Measurements from ENCODE around the gene PADI1. TPM values are rescaled to one million over a fixed set of nuclear protein-coding genes. Genes with fewer than 3 reads are reported as not detected.

Gene PADI1
- total and polyA plus RNA-seq, 7 donors, result not detected

DNA sequence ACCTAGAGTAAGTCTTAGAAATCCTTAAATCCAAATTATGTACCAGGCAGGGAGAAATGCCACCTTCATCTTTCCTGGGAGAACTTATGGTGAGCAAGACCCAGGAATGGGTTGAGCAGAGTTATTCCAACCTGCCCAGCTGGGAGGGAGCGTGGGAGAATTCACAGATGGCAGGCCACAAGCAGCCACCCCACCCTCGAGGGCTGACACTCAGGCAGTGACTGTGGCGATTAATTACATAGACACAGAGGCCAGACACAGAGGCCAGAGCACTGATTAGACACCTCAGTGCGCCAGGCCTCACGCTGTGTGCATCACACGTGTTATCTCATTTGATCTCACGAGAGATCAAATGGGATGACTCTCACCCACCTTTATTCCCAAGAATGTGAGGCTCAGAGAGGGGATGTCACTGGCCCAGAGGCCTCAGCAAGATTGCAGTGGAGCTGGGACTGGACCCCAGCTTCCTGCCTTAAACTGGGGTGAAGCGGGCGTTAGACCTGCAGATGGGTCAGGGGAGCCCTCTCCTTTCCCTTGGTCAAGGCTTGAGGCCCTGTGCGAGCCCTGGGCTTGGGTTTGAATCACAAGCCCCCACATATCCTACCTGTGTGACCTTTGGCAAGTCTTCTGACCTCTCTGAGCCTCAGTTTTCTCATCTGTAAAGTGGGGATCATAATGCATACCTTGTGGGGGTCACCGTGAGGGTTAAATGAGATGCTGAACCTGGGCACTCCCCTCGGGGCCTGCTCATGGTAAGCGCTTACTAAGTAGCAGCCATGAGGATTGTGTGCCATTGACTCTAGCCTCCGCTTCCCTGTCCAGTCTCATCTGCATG, 74.3 kb downstream of the PADI1 start:
- H3K27me3 ChIP-seq (ENCODE audit: insufficient read depth in 3 of 3, low read length in 2 of 3), result peaks cover 0 to 46% (median 9%) of the 10 kb centered on the region in 3 donors
- no peak for ATAC-seq

DNA sequence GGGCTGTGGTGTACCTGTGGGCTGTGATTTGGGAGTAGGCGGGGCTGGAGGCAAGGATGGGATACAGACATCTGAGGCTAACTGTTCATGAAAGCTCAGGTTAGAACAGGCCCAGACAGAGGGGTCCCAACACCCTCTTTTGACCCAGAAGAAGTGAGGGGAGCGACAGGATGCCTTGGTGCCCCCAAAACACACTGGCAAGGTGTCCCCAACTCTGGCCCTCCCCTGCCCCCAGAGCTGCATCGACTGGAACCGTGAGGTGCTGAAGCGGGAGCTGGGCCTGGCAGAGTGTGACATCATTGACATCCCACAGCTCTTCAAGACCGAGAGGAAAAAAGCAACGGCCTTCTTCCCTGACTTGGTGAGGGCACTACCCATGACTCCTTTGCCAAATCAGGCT, 75.5 kb downstream of the PADI1 start:
- H3K9me3 ChIP-seq, result no peaks in the 10 kb centered on the region
- no peaks in the 10 kb centered on the region for H3K4me1 ChIP-seq
- DNase-seq (no peak), ATAC-seq (no peak)
- 63 to 77% (median 71%) methylated on average over 7 of the region's 7 CpGs for WGBS, 3 donors
- no peak overlapping the region for H3K27ac ChIP-seq
- peaks cover 0 to 42% (median 6%) of the 10 kb centered on the region in 3 donors for H3K27me3 ChIP-seq (ENCODE audit: insufficient read depth in 3 of 3, low read length in 2 of 3)
- no peaks in the 10 kb centered on the region for H3K36me3 ChIP-seq (ENCODE audit: insufficient read depth in 1 of 2, low read depth in 1 of 2)
- intact Hi-C loops (cut with DNase I), result no loop called here
- no peak overlapping the region for H3K4me3 ChIP-seq
- TF ChIP-seq, protein P1, sequence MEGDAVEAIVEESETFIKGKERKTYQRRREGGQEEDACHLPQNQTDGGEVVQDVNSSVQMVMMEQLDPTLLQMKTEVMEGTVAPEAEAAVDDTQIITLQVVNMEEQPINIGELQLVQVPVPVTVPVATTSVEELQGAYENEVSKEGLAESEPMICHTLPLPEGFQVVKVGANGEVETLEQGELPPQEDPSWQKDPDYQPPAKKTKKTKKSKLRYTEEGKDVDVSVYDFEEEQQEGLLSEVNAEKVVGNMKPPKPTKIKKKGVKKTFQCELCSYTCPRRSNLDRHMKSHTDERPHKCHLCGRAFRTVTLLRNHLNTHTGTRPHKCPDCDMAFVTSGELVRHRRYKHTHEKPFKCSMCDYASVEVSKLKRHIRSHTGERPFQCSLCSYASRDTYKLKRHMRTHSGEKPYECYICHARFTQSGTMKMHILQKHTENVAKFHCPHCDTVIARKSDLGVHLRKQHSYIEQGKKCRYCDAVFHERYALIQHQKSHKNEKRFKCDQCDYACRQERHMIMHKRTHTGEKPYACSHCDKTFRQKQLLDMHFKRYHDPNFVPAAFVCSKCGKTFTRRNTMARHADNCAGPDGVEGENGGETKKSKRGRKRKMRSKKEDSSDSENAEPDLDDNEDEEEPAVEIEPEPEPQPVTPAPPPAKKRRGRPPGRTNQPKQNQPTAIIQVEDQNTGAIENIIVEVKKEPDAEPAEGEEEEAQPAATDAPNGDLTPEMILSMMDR (IDR thresholded peaks at IDR 0.05), result no peak

More for the DNA sequence above, 74.3 kb downstream of the PADI1 start:
- H3K27ac ChIP-seq, result no peak overlapping the region
- intact Hi-C loops (cut with DNase I), result no loop called here
- TF ChIP-seq, protein P1 (IDR thresholded peaks at IDR 0.05), result no peak
- WGBS, 3 donors, result 74 to 82% (median 78%) methylated on average over 14 of the region's 14 CpGs
- no peaks in the 10 kb centered on the region for H3K4me1 ChIP-seq
- no peaks in the 10 kb centered on the region for H3K36me3 ChIP-seq (ENCODE audit: insufficient read depth in 1 of 2, low read depth in 1 of 2)
- DNase-seq, result no peak
- H3K4me3 ChIP-seq, result no peak overlapping the region
- no peaks in the 10 kb centered on the region for H3K9me3 ChIP-seq

DNA sequence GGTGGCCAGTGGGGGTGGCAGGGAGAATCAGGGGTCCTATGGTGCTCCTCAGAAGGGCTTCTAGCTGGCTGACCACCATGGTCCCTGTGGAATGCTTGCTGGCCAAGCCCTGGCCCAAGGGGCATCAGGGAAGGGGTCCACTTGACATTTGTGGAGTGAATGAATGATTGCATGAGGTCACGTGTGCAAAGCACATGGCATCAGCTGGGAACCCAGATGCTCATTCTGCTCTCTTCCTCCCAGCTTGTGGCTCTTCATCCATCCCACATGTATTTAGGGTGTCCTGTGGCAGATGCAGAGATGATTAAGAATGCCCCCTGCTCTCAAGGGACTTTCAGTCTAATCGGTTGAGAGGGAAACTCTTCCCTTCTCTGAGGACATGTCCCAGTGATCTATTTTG, 76.0 kb downstream of the PADI1 start:
- 59 to 63% (median 62%) methylated on average over 2 of the region's 2 CpGs for WGBS, 3 donors
- ATAC-seq, result no peak
- no peak overlapping the region for H3K4me3 ChIP-seq
- H3K9me3 ChIP-seq, result no peaks in the 10 kb centered on the region
- H3K36me3 ChIP-seq (ENCODE audit: insufficient read depth in 1 of 2, low read depth in 1 of 2), result no peaks in the 10 kb centered on the region
- DNase-seq, result no peak
- H3K27me3 ChIP-seq (ENCODE audit: insufficient read depth in 3 of 3, low read length in 2 of 3), result peaks cover 0 to 38% (median 6%) of the 10 kb centered on the region in 3 donors
- no peak overlapping the region for H3K27ac ChIP-seq
- TF ChIP-seq, protein P1 (IDR thresholded peaks at IDR 0.05), result no peak
- no peaks in the 10 kb centered on the region for H3K4me1 ChIP-seq
- intact Hi-C loops (cut with DNase I), result no loop called here

DNA sequence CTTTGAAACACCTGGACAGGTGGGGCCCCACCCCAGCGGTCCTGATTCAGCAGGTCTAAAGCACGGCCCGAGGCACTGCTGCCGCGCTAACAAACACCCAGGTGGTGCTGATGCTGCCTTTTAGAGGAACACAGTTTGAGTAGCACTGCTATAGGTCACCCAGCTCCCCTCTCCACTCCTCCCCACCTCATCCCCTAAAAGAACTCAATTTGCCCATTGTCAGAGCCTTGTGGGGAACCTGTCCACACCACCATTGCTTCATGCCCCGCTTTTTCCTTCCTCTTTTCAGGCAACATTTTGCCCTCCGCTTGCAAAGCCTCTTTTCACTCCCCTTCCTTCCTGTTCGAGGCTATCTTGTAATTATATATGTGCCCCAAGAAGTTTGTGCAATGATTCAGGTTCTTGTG, 76.8 kb downstream of the PADI1 start:
- Histone ChIP-seq H3K27ac (no peak overlapping the region), H3K4me1 (no peaks in the 10 kb centered on the region), H3K36me3 (ENCODE audit: insufficient read depth in 1 of 2, low read depth in 1 of 2) (no peaks in the 10 kb centered on the region), H3K27me3 (ENCODE audit: insufficient read depth in 3 of 3, low read length in 2 of 3) (peaks cover 0 to 40% (median 6%) of the 10 kb centered on the region in 3 donors), H3K4me3 (no peak overlapping the region), H3K9me3 (no peaks in the 10 kb centered on the region)
- DNase-seq (no peak), ATAC-seq (no peak)
- intact Hi-C loops (cut with DNase I), result no loop called here
- TF ChIP-seq, protein P1 (IDR thresholded peaks at IDR 0.05), result no peak
- WGBS, 3 donors, result 61 to 77% (median 71%) methylated on average over 8 of the region's 8 CpGs
